Stimulated activated CD8-positive, alpha-beta memory T cell treated with anti-CD3 and anti-CD28 coated beads, Interleukin-12 subunit alpha, Interleukin-12 subunit beta, amount 100 ng/mL, for 4 hours (primary cell): Measurements from ENCODE around the gene TNFRSF25.

Experiments
- DNase-seq: peaks from one replicate; pipeline ENCODE4 v3.0.0-alpha.2; 2020; ENCODE audit warnings: low read depth

TNFRSF25 gene

DNA sequence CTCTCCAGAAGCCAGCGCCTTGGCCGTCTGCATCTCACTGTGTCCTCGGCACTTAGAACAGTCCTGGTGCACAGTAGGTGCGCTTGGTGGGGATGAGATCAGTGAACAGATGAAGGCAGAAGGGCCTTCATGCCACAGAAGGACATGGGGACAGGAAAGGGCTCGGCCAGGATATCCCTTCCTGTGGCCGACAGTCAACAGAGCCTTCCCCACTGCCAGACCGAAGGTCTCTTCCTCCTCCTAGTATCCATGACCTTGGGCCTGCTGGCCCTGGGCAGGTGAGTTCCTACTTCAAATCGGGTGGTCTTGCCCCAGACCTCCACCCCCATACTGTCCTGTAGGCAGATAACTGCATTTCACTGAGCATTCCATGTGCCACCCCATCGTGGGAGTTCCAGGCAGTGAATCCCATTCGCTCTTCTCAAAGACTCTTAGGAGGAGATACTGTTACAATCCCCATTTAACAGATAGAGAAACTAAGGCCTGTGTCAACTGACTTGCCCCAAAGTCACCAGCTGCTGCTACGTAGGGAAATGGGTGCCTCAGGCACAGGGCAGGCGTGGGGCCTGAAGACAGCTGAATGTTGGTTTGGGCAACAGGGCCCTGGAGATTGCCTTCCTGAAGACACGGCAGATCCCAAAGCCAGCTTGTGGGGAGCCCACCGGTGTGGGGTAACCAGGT, 22.0 kb upstream of the TNFRSF25 start:
- no peak for DNase-seq

DNA sequence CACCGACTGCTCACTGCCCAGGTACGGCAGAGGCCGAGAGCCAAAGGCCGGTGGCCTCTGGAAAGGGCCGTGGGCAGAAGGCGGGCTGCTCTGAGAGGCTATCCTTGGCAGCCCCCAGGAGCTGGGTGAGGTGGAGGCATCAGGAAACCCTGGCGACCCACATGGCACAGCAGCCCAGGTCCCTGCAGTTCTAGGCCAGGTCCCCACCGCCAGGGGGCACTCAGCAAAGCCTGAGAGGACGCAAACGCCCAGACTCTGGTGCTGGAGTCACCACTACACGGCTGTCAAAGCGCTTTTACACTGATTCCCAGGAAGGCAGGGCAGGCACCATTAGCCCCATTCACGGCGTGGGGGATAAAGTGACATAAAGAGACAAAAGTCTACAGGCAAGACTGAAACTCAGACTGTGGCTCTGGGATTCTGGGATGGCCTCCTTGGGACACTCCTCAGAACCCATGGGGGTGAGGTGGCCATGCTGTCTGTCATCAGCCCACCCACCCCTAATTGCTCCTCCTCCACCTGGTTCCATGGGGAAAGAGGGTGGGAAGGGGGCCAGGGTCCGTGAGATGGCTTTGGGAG, 20.5 kb upstream of the TNFRSF25 start:
- DNase-seq: peak; percentile 63

DNA sequence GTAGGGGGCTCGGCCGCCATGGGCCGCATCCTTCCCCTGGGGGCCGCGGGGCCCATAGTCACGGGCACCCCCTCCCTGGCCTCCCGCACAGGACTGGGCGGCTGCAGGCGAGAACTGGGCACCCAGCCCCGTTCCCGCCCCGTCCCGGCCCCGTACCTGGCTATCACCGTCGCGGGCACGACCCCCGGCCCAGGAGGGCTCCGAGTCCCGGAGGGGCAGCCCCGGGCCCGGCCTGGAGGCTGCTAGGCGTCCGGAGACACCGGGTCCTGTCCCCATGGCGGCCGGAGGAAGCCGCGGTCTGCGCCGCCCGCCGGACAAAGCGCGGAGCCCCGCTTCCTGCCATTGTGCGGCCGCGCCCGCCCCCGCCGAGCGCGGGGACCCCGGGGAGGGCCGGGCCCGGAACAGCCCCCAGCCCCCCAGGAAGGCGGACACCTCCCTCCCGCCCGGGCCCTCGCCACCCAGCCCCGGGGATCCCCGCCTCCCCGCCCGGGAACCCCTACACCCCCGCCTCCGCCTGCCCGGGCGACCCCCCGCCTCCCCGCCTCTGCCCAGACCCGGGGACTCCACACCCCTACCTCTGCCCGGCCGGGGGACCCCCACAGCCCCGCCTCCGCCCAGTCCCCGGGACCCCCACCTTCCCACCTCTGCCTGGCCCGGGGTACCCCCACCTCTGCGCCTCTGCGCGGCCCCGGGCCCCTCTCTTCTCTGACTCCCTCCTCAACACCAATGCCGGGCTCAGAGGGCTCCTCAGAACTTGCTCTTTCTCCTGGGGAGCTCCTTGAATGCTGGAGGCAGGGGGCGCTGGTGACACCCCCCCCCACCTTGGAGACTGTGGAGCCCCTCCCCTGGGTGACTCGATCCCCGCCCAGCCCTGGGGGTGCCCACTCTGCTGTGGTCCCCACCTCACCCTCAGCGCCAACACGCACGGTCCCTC, 19.5 kb upstream of the TNFRSF25 start:
- no peak for DNase-seq

DNA sequence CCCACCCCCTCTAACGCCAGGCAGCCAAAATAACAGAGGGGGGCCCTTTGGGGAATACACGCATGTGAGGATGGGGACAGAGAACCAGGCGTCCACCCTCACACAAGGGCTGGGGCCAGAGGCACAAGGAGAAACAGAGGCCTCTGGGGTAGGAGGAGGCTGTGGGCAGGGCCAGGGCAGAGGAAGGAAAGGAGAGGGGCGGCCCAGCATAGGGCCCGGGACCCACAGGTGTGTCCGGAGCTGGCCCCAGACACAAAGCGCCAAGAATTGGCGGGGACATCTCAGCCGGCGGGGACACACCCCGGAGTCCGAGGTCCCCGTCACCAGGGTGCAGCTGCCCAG, 18.8 kb upstream of the TNFRSF25 start:
- DNase-seq: no peak

DNA sequence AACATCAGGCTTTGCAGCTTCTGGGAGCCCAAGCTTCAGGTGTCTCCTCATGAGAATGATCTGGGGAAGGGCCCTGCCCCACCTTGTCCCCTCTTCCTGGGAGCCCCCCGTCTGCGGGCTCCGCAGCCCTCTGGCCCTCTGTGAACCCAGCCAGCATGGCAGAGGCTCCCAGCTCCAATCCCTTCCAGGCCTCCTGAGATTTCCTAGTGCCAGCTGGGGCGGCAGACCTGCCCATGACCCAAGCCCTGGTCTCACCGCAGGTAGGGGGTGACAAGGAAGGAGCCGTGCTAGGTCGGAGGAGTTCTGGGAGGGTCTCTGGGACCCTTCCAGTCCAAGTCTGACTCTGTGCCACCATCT, 17.8 kb upstream of the TNFRSF25 start:
- DNase-seq: no peak

DNA sequence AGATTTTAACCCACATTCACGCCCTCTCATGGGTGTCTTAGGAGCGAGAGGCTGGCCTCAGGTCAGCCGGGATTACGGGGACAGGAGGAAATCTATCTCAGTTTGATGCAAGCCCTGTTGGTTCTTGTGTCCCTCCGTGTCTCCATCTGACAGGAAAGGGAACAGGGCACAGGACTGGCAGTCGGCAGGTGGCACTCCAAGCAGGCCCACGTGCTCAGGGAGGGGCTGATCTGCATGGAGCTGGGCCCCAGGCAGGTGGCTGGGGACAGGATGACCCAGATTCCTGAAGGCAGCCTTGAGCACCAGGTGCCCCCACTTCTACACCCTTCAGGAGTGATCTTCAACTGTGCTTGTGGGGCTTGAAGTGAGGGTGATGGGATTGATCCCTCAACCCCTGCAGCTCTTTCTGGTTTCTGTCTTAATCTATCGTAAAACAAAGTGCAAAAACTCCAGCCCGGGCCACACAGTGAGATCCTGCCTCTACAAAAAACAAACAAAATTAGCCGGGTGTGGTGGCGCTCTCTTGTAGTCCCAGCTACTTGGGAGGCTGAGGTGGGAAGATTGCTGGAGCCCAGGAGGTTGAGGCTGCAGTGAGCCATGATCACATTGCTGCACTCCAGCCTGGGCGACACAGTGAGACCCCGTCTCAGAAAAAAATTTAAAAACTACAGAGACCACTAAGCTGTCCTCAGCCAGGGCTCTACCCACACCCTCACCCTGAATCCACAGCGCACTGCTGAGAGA, 17.2 kb upstream of the TNFRSF25 start:
- no peak for DNase-seq

DNA sequence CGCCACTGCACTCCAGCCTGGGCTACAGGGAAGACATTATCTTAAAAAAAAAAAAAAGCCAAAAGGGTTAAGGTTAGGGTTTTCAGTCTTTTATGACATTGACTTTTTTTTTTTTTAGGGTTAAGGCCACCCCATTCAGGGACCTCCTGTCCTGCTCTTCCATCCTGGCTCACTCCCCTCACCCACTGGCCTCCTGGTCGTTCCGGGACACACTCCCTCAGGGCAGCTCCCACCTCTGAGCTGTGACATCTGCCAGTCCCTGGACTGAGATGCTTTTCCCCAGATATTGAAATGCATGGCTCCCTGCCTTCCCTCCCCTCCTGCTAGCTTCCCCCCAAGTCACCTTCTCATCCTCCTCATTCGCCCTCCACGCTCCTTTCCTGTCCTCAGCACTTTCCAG, 15.8 kb upstream of the TNFRSF25 start:
- DNase-seq: no peak

DNA sequence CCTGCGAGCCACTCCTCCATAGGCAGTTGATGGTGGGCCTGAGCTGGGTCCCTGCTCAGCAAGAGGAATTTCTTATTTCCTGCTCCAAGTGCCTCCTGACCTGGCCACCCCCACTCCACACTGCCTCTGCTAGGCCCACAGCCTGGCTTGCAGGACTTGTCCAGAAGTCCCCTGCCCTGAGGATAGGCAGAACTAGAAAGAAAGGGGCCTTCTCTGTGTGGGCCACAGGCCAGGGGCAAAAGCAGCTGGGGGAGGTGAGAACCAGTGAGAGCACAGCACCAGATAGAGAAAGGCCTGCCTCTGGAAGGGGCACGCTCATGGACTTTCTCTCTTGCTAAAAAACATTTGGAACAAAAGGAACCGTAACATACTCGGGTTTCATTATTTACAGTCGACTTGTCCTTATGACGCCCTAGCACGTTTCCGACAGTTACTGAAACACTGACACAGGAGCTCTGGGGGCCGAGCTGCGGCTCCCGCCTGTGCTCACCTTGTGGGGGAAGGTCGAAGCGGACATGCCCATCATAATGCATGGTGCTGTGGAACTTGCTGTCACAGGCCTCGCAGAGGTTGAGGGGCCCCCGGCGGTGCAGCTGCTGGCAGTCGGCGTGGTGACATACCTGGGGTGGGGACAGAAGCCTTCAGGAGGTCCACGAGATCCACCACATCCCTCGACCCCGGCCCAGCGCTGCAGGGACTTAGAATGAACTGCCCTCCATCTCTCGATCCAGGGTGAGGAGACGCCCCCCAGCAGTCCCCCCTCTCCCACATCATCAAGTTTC, 11.3 kb upstream of the TNFRSF25 start:
- no peak for DNase-seq

DNA sequence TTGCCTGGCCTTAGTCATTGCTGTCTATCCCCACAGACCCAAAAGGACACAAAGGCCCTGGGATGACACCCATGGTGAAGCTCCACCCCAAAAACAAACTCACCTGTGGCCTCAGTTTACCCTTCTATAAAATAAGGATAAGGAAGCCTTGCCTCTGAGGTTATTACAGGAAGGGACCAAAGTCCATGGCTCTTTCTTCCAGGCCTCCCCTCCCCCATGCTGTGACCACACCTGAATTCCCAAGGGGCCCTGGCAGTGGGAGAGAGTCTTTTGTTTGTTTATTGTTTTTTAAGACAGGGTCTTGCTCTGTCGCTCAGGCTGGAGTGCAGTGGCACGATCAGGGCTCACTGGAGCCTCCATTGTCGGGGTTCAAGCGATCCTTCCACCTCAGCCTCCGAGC, 10.5 kb upstream of the TNFRSF25 start:
- DNase-seq: no peak

DNA sequence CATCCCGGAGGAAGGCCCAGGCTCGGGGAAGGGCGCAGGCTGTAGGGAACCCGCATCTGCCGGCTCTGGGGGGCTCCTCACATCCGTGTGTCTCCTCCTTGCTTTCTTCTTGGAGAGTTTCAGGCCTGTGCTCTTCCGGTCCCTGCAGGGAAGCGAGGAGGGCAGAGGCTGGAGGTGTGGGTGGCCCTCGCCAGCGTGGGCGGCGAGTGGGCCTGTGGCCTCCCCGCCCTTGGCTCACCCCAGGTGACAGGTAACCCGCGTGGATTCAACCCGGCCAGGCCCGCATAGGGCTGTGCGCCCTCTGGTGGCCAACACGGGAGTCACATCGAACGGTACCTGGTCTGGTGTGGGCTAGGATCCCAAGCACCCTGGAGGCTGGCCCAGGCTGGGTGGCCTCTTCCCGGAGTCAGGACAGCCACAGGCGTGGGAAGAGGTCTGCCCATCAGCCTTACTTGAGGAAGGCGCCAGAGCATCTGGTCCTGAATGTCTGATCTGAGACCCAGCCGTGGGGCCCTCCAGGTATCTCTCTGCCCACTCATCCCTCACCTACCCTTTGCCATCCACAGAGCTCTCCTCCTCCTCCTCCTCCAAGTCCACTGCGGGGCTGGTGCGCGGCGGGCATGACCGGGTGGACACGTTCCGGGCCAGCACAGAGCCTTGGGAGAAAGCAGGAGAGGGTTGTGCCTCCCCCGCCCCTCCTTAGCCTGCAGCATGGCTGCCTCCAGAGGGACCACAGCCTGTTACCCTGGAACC, 9.6 kb upstream of the TNFRSF25 start:
- DNase-seq: peak; percentile 65

DNA sequence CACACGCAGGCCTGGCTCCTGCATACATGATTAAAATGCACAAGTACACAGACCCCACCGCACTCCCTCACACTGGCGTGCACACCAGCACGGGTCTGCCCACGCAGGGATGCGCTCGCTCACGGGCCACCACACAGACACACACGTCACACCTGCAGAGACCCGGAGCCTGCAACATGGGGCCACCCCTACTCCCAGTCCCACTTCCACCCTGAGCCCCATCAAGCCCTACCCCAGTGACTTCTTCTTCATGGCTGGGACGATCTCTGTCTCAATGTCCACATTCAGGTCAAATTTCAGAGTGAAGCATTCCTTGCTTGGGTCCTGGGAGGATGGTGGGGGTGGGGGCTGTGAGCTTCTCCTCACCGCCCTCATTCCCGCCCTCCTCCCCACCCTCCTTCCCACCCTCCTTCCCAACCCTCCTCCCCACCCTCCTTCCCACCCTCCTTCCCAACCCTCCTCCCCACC, 8.9 kb upstream of the TNFRSF25 start:
- no peak for DNase-seq

DNA sequence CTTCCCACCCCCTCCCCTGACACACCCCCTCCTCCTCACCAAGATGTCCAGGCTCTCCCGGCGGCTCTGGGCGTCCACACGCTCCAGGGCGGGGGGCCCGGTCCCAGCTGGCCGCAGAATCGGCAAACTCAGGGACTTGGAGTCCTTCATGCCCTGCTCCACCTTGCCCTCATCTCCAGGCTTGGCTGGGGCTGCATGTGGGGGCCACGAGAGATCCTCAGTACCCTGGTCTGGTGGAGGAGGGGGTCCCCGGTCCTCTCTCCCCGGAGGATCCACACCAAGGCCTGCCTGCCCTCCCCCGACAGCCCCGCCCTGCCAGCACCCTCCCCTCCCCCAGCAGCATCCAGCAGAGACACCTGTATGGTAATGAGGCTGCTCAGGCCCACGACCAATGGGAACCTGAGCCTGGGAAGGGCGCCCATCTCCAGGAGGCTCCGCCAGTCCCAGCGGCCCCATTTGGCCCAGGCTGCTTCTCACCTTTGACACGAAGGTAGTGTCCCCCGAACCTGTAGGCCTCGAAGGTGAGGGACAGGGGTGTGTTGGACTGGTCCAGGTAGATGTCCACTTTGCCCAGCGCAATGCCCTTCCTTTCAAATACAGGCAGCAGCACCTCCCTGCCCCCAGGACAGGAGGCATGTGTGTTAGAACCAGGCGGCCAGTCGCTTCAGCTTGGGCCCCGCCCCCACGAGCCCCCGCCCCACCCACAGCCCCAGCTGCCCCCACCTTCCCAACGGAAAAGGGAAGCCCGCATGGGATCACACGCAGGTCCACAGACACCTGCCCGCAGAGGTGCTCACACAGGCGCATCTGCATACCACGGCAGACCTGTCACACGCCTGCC, 8.2 kb upstream of the TNFRSF25 start:
- DNase-seq: no peak

DNA sequence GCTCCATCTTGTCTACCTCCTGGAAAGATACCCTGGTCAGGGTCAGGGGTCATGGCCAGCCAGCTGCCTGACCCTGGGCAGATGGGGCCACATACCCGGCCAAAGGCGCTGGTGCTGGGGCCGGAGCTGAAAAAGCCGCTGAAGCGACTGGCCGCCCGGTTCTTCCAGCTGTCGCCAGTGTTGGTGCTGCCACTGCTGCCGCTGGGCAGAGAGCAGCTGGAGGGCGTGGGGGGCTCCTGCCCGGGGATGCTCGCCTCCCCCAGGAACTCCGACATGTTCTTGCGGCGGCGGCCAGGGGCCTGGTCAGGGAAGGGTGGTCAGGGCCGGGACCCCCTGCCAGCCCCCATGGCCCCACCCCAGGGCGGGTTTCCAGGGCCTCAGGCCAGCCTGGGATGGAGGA, 7.2 kb upstream of the TNFRSF25 start:
- DNase-seq: no peak

DNA sequence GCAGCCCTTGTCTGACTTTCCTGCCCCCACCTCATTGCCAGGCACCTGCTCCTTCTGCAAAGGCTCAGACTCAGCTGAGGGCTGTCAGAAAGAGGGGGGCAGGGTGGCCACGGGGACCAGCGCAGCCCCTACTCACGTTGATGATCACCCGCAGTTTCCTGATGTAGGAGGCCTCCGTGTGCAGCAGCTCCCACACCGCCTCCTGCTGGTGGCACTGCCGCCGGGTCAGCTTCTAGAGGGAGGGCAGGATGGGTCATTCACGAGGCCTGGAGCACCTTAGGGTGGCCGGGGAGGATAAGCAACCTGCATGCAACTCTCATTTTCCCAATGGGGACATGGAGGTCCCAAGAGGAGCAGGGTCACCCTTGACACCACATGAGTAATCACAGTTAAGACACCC, 6.4 kb upstream of the TNFRSF25 start:
- DNase-seq: no peak

DNA sequence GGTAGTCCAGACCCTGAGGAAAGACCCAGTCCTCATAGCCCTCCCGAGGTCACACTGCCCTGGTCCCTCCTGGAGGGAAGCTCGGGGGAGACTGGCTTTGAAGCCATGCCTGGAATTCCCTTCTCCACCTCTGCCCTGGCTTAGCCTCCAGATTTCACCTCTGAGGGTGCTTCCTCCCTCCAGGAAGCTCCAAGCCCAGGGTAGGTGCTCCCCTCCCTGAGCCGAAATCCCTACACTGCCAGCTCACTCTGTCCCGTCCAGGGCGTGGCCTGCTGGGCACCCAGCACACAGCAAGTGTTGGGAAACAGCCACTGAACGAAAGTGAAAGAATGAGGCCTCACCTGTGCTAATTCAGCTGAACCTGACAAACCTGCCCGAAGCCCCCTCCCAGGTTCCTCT, 6.0 kb upstream of the TNFRSF25 start:
- DNase-seq: no peak

DNA sequence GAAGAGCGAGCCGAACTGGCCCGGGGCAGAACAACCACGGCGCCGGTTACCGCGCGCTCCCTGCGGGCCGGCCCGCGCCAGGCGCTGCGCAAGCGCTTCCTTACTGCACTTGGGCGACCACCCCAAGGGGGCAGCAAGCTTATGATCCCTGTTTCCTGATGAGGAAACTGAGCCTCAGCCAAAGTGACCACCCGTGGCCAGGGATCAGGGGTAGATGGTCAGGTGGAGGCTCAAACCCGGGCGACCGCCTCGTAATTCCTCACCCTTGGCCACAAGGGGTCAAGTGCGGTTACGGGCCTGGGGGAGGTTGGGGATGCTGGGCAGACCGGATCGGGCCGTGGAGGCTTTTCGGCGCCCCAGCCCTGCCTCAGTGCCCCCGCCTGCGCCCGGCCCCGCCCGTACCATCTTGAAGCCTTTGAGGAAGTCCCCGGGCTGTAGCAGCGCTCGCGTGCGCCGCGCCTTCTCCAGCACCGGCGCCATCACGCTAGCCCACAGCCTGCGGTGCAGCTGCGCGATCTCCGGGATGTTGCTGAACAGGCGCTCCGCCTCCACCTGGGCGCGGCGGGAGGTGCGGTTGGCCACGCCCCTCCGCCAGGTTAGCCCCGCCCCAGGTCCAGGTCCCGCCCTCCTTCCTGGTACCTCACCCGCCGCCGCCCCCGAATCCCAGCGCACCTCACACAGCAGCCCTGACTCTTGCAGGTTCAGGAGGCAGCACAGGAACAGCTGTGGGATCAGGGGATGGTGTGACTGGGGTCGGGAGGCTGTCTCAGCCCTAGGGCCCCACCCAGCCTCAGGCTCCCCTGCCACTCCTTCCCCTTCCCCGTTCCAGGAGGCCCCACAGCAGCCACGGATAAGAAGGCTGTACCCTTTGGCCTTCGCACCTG, 5.4 kb upstream of the TNFRSF25 start:
- DNase-seq: no peak

DNA sequence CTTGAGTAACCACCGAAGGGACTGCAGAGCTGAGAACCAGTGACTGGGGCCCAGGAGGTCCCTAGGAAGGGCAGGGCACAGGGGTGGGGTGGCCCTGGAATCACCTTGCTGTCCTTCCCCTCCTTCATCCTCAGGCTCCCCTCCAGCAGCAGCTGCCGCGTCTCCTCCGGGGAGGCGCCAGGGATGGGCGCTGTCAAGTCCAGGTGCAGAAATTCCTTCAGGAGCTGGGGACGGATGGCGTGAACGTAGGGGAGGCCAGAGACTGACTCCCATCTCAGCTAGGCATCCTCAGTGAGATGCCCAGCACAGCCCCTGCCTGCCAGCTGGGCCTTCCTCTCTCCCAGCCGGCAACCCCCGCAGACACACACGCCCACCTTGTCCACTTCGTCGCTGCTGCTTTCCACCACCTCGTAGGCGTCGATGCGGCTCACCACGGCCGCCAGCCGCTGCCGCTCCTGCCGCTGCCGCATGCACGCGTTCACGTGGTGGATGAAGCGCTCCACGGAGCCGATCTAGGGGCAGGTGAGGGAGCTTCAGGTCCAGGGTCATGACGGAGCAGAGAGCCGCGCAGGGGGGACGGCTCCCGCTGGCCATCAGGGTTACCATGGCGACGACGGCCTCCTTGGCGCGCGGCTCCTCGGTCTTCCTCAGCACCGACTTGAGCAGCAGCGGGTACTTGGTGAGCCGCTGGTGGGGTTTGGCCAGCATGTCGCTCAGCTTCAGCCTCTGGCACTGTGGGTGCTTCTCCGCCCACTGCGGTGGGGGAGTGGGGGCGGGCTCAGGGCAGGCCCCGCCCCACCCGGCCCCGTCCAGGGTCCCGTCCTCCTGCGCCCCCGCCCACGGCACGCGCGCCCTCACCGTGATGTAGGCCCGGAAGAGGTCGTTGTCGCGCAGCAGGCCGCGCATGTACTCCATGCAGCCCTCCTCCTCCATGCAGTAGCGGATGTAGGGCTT, 4.4 kb upstream of the TNFRSF25 start:
- no peak for DNase-seq
